T47D (cell line): ENCODE results near the gene NOC2L.
"Not testable (repeated sequence)": the region's sequence is repeated elsewhere in the genome, so short reads cannot be mapped to it uniquely, and the experiment has no call there.

Source experiments
- DNase-seq, 2 experiments: peaks; one replicate each; pipeline versions ENCODE4 v3.0.0 to v3.0.0-alpha.2; 2011 to 2012; ENCODE audit warnings: low read depth in 1 of 2, low spot score in 1 of 2
- JUND ChIP-seq: IDR thresholded peaks from 2 replicates; pipeline ENCODE4 v1.6.1; 2012; ENCODE audit warnings: low read depth
- in situ Hi-C: cut with HindIII; loops from 2 replicates; pipeline ENCODE4 v1.10.0; 2016; ENCODE audit warnings: low sequenced_read_pairs, low pct_unique_long_range_greater_than_20kb

Gene NOC2L

DNA sequence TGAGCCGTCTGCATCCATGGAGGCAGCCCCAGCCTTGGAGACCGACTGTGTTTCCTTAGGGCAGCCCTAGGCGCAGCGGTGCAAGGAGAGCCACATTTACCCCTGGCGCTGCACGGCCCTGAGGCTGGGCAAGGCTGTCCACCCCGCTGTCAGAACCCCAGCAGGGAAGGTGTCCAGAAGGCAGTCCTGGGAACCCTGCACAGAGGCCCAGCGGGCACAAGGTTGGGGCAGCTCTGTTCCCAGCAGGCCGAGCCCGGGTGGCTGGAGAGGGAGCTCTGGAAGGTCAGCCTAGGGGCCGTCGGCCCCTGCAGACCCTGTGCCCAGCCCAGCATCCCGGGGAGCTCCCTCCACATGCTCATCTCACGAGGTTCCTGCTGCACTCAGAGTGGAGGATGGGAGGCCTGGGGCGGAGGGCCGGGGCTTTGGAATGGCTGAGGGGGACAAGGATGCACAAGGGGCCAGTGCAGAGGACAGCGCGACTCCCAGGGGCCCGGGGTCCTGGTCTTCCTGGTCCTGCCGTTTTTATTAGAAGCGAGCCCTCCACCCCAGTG lies 55.3 kb downstream of the NOC2L start:
- no peak for TF ChIP-seq JUND
- peak in 1 of 2 experiments; percentile 0 for DNase-seq
- in situ Hi-C loops = no loop called here

DNA sequence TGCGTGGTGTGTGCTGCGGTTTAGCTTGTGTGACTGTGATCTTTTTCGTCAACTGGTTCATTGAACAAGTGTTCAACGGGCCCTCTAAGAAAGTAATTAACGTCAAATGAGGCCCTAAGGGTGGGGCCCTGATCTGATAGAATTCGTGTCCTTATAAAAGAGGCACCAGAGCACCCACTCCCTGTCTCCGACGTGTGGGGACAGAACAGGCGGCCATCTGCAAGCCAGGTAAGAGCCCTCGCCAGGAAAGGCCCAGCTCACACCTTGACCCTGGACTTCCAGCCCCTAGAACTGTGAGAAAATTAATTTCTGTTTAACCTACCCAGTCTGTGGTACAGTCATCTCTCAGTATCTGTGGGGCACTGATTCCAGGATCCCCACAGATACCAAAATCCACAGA lies 55.8 kb downstream of the NOC2L start:
- TF ChIP-seq JUND = no peak
- no peak for DNase-seq
- in situ Hi-C loops = no loop called here

DNA sequence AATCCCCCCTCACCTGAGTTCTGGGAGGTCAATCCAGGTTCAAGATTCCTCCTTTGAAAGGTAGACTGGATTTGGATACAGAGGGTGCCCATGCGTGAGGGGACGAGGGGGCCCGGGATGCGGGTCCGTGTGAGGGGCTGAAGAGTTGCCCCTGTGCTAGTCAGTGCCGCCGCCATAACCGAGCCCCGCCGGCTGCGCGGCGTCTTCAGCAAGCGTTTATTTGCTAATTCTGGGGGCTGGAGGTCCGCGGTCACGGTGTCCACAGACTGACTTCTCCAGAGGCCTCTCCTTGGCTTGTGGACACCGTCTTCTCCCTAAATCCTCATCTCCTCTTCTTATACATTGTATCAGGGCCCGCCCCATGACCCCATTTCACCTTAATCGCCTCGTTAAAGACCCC lies 56.3 kb downstream of the NOC2L start:
- DNase-seq = no peak
- TF ChIP-seq JUND = no peak
- in situ Hi-C loops = no loop called here

DNA sequence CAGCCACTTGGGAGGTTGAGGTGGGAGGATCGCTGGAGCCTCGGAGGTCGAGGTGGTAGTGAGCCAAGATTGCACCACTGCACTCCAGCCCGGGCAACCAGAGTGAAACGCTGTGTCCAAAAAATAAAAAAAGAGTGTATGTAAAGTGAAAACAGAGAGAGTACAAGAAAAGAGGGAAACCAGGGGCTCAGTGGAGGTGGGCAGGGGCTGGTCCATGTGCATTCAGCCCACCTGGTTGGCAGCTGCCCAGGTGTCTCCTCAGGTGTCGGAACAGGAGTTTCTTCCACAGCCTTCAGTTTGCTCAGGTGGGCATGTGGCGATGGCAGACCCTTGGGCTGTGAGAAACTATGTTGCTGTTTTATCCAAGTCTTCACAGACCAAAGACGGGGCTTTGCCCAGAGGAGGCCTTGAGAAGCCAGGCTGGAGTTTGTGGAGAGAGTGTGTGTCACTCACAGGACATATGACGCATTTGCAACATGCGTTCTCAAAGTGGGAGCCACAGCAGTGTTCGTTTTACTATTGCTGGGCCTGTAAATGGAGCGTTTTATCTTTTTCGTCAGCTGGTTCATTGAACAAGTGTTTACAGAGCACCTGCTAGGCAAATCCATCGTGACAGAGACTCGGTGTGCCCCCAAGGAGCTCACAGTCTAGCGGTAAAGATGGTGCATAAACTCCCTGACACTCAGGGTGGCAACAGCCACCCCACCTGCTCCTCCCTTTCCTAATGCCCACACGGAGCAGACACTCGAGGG lies 57.8 kb downstream of the NOC2L start:
- TF ChIP-seq JUND = no peak
- in situ Hi-C loops = no loop called here
- no peak for DNase-seq

DNA sequence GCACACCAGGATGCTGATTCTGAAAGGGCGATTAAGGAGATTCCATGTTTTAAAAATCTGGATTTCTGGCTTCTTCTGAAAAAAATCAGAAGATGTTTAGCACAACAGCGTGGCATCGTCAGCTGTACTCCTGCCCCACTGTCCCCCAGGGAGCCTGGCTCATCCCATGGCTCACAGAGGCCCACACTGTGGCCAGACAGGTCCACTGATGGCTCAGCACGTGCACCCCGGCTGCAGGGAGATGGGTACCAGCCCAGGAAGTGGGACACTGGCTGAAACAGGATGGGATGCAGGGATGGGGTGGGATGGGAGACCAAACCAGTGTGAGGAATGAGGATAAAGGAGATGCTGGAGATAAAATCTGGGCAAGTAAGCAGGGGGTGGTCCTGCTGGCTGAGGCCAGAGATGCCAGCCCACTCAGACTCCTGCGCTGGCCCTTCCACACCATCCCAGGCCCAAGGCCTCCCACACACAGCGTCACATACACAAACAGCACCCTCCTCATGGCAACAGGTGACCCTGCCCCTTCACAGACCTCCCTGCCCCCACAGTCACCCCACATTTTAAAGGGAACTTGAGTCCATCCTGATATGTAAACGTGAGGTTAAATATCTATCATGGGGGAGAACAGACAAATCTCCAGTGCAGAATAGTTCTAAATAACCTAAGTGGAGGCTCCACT lies 59.3 kb downstream of the NOC2L start:
- DNase-seq = no peak
- in situ Hi-C loops = no loop called here
- TF ChIP-seq JUND = no peak

DNA sequence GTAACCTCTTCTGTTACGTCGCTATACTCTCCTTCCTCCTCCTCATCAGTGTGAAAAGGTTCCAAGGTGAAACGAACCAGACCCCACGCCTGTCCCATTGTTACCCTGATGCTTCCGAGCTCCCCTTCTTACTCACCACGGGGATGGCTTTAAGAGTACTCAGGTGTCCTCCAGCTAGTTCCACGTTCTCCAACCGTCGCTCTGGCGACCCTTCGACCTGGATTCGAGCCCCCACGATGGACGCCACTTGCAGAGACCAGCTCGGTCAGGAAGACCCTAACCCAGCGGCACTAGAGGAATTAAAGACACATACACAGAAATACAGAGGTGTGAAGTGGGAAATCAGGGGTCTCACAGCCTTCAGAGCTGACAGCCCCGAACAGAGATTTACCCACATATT lies 61.1 kb downstream of the NOC2L start:
- DNase-seq, in situ Hi-C loops: not testable (repeated sequence)

DNA sequence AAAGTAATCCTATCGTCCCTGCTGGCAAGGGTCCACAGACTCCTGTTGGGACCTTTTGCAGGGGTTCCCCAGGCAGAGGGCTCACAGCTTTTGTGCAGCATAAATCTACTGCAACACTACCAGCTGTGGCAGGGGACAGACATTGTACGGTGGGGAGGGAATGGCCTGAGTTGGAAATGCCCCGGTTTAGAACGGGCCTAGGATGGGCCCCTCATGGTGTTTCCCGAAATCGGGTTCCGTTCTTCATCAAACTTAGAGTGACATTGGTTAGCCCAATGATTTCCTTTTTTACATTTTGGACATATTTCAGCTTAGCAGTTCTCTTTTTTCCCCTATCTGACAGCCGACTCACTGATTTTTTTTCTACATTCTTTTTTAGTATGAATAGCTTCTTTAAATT lies 61.8 kb downstream of the NOC2L start:
- DNase-seq = no peak
- TF ChIP-seq JUND = no peak
- in situ Hi-C loops = no loop called here
